NB4 (cell line): ENCODE results near the gene KCNMB2.

Source experiments
- DNase-seq: peaks from one replicate; pipeline ENCODE4 v3.0.0; 2010; ENCODE audit warnings: low read depth
- H3K4me3 ChIP-seq: one replicate; pipeline ENCODE4 v1.5.1; 2011; ENCODE audit warnings: mild to moderate bottlenecking, low read depth, low read length, moderate library complexity
- MAX ChIP-seq: IDR thresholded peaks from 2 replicates; pipeline ENCODE4 v1.6.1; 2011; ENCODE audit warnings: low read depth, low read length
- MYC ChIP-seq: IDR thresholded peaks from 2 replicates; pipeline ENCODE4 v1.6.1; 2011; ENCODE audit warnings: low read depth, low read length
- POLR2A ChIP-seq: IDR thresholded peaks from 2 replicates; pipeline ENCODE4 v1.6.1; 2011; ENCODE audit warnings: mild to moderate bottlenecking; ENCODE audit not compliant: insufficient read length; ENCODE audit errors: extremely low read depth
- TF ChIP-seq, protein P1 (sequence below): IDR thresholded peaks from one replicate; pipeline ENCODE4 v1.5.1; 2012; ENCODE audit warnings: low read depth, low read length

Gene KCNMB2

GRCh38 chr3:178646186-178646862, 110.1 kb downstream of the KCNMB2 start:
- DNase-seq = no peak
- TF ChIP-seq MYC = no peak
- TF ChIP-seq MAX = no peak
- TF ChIP-seq POLR2A = no peak
- TF ChIP-seq, protein P1, sequence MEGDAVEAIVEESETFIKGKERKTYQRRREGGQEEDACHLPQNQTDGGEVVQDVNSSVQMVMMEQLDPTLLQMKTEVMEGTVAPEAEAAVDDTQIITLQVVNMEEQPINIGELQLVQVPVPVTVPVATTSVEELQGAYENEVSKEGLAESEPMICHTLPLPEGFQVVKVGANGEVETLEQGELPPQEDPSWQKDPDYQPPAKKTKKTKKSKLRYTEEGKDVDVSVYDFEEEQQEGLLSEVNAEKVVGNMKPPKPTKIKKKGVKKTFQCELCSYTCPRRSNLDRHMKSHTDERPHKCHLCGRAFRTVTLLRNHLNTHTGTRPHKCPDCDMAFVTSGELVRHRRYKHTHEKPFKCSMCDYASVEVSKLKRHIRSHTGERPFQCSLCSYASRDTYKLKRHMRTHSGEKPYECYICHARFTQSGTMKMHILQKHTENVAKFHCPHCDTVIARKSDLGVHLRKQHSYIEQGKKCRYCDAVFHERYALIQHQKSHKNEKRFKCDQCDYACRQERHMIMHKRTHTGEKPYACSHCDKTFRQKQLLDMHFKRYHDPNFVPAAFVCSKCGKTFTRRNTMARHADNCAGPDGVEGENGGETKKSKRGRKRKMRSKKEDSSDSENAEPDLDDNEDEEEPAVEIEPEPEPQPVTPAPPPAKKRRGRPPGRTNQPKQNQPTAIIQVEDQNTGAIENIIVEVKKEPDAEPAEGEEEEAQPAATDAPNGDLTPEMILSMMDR = no peak
- no peak overlapping the region for H3K4me3 ChIP-seq

GRCh38 chr3:178655488-178655887, 119.3 kb downstream of the KCNMB2 start:
- no peak for TF ChIP-seq MAX
- no peak for TF ChIP-seq POLR2A
- TF ChIP-seq, protein P1 = no peak
- no peak for TF ChIP-seq MYC
- no peak for DNase-seq

GRCh38 chr3:178658694-178659325, 122.6 kb downstream of the KCNMB2 start:
- H3K4me3 ChIP-seq = no peak overlapping the region
- TF ChIP-seq MAX = no peak
- TF ChIP-seq, protein P1 = no peak
- no peak for TF ChIP-seq MYC
- DNase-seq = no peak

More at GRCh38 chr3:178655488-178655887, 119.3 kb downstream of the KCNMB2 start:
- H3K4me3 ChIP-seq = no peak overlapping the region

DNA sequence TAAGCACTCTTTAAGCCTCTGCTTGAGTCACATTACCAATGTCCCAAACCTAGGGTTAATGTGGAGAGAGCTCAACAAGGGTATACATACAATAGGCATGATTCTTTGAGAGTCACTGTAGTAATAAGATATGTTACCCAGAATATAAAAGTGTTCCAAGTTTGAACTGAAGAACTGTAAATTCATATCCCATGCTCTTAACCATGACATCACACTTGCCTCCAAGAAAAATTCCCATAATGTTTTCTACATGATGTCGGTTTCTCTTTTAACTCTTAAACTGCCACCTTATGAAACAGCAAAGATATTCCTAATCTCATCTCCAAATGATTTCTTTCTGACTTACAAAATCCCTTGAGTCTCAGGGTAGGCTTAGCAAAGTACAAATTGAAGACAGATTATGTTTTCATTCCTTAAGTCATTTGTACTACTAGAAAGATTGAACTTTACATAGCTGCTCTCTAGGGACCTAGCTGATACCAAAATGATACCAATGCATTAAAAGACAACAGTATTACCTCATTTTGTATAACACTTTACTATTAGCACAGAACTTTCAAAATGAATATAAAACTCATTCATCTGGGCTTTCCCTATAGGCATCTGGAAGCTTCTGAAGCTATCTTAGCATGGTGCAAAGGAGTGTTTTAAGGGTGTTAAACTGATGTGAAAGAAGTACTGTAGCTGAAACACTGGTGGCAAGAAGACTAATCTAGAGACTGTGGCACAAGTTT, 127.1 kb downstream of the KCNMB2 start:
- no peak overlapping the region for H3K4me3 ChIP-seq
- no peak for DNase-seq
- TF ChIP-seq MYC = no peak
- TF ChIP-seq, protein P1 = no peak
- no peak for TF ChIP-seq POLR2A
- TF ChIP-seq MAX = no peak

DNA sequence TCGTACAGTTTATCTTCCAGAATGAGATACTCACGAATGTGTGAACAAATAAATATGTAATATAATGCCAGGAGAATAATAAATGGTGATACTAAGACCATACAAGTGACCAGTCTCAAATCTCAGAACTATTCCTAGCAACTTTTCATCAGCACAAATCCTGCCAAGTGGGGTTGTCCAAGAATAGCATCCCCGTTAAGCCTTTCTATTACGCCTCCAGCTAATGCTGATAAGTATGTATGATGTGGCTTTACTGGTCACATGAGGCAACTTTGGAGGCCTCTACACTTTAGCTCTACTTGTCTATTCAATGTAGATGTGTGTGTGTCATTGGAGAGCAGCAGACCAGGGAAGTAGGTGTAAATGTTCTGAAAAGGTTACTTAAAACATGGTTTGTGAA, 129.5 kb downstream of the KCNMB2 start:
- no peak overlapping the region for H3K4me3 ChIP-seq
- TF ChIP-seq POLR2A = no peak
- no peak for TF ChIP-seq MAX
- TF ChIP-seq MYC = no peak
- no peak for DNase-seq
